C4-2B (cell line): ENCODE data around the gene ZNF598.
"Not testable (repeated sequence)": the region's sequence is repeated elsewhere in the genome, so short reads cannot be mapped to it uniquely, and the experiment has no call there.

Experiments
- H3K27ac ChIP-seq: fragments of 450-650 bp; 2 replicates; pipeline ENCODE4 v1.5.1; 2017
- ZFX ChIP-seq: fragments of 450-650 bp; IDR thresholded peaks from 2 replicates; pipeline ENCODE4 v1.6.1; 2017
- TF ChIP-seq, protein P1 (sequence below): fragments of 450-650 bp; conservative IDR thresholded peaks from 2 replicates; pipeline ENCODE4 v1.5.1; 2017; ENCODE audit warnings: mild to moderate bottlenecking

ZNF598 gene

DNA sequence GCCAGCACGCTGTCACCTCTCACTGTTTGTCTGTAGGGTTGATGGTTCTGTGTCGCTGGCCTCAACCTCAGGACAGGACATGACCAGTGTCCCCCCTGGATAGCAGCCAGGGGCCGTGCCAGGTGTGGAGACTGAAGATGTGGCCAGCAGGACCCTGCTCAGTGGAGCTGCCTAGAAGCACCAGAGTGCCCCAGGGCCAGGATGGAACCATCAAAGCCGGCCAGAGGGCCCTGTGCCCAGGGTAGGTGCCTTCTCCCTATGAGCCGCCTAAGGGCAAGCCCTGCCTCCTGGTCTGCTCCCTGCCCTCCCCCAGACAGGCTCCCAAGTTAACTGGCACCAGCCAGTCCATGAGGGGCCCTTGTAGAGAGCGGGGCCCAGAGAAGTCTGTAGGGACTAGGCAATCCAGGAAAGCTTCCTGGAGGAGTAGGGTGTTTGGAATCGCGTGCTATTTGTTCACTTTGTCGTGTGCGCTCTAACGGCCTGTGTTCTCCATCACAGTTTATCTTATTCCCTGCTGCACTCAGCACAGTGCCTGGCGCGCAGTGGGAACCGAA is 50.8 kb downstream of the ZNF598 start:
- H3K27ac ChIP-seq: peak overlapping the region; percentile 97
- TF ChIP-seq, protein P1, sequence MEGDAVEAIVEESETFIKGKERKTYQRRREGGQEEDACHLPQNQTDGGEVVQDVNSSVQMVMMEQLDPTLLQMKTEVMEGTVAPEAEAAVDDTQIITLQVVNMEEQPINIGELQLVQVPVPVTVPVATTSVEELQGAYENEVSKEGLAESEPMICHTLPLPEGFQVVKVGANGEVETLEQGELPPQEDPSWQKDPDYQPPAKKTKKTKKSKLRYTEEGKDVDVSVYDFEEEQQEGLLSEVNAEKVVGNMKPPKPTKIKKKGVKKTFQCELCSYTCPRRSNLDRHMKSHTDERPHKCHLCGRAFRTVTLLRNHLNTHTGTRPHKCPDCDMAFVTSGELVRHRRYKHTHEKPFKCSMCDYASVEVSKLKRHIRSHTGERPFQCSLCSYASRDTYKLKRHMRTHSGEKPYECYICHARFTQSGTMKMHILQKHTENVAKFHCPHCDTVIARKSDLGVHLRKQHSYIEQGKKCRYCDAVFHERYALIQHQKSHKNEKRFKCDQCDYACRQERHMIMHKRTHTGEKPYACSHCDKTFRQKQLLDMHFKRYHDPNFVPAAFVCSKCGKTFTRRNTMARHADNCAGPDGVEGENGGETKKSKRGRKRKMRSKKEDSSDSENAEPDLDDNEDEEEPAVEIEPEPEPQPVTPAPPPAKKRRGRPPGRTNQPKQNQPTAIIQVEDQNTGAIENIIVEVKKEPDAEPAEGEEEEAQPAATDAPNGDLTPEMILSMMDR: no peak
- TF ChIP-seq ZFX: no peak

DNA sequence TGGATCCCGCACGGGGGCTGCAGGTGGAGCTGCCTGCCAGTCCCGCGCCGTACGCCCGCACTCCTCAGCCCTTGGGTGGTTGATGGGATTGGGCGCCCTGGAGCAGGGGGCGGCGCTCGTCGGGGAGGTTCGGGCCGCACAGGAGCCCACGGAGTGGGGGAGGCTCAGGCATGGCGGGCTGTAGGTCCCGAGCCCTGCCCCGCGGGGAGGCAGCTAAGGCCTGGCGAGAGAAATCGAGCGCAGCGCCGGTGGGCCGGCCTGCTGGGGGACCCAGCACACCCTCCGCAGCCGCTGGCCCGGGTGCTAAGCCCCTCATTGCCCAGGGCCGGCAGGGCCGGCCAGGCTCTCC is 51.5 kb downstream of the ZNF598 start:
- H3K27ac ChIP-seq: not testable (repeated sequence)

DNA sequence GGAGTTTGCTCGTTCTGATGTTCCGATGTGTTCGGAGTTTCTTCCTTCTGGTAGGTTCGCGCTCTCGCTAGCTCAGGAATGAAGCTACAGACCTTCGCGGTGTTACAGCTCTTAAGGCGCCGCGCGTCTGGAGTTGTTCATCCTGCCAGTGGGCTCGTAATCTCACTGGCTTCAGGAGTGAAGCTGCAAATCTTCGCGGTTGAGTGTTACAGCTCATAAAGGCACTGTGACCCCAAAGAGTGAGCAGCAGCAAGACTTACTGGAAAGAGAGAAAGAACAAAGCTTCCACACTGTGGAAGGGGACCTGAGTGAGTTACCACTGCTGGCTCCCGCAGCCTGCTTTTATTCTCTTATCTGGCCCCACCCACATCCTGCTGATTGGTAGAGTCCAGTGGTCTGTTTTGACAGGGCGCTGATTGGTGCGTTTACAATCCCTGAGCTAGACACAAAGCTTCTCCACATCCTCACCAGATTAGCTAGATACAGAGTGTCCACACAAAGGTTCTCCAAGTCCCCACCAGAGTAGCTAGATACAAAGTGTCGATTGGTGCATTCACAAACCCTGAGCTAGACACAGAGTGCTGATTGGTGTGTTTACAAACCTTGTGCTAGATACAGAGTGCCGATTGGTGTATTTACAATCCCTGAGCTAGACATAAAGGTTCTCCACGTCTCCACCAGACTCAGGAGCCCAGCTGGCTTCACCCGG is 52.0 kb downstream of the ZNF598 start:
- not testable (repeated sequence) for H3K27ac ChIP-seq

DNA sequence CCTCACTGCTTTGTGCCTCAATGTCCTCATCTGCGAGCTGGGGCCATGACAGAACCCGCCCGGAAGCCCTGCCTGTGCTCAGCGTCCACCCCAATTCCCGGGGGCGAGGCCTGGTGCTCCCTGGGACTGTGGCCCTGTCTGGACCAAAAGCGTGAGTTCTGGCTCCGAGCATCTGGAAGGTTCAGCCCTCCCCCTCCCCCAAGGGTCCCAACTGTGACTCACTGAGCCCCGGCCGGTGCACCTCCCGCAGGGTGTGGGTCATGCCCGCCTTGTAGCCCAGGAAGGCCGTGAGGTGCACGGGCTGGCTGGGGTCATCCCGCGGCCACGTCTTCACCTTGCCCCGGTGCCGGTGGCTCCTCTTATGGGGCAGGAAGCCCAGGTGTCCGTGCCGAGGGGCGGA is 55.9 kb downstream of the ZNF598 start:
- no peak for TF ChIP-seq ZFX
- TF ChIP-seq, protein P1: no peak
- H3K27ac ChIP-seq: no peak overlapping the region

DNA sequence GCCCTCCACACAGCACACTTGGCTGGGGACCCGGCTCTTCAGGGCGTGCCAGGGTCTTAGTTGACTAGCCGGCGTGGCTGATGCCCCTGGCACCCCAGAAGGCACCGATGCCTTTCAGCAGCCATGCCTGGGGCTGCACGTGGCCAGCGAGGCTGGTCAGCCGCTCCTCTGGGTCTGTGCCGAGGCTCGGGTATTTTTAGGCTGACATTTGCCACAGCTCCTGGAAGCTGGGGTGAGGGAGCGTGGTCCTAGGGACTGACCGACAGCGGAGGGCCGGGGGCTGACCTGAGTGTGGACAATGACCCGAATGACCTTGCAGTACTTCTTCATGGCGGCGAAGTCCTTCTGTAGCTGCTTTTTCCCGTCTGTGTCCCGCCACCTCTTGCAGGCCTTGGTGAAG is 59.1 kb downstream of the ZNF598 start:
- H3K27ac ChIP-seq: no peak overlapping the region
- TF ChIP-seq, protein P1: no peak
- TF ChIP-seq ZFX: no peak

DNA sequence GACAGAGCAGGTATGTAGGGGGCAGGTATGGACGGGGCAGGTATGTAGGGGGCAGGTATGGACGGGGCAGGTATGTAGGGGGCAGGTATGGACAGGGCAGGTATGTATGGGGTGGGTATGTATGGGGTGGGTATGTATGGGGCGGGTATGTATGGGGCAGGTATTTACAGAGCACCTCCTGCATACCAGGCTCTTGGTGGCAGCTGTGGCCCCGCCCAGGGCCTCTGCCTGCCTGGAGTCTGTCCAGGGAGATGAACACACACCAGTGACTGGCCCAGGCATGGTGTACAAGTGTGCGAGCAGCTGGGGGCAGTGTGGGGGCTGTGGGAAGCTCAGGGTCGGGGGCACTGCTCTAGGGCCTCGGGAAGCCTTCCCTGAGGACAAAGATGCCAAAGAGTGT is 59.6 kb downstream of the ZNF598 start:
- no peak overlapping the region for H3K27ac ChIP-seq
- TF ChIP-seq, protein P1: no peak
- TF ChIP-seq ZFX: no peak

DNA sequence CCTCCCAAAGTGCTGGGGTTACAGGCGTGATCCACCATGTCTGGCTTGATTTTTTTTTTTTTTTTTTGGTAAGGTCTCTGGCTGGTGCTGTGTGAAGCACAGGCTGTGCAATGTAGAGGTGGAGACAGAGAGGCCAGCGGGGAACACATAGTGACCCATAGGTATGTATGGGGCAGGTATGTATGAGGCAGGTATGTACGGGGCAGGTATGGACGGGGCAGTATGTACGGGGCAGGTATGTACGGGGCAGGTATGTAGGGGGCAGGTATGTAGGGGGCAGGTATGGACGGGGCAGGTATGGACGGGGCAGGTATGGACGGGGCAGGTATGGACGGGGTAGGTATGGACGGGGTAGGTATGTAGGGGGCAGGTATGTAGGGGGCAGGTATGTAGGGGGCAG is 60.1 kb downstream of the ZNF598 start:
- no peak overlapping the region for H3K27ac ChIP-seq
- TF ChIP-seq, protein P1: no peak
- no peak for TF ChIP-seq ZFX
